SKM-1 (cell line): ENCODE measurements around the gene SH3PXD2A.

ENCODE experiments used
- DNase-seq: peaks from one replicate; lab custom pipeline; 2025; ENCODE audit not compliant: unreplicated experiment; lab: John Stamatoyannopoulos, UW

The SH3PXD2A gene

DNA sequence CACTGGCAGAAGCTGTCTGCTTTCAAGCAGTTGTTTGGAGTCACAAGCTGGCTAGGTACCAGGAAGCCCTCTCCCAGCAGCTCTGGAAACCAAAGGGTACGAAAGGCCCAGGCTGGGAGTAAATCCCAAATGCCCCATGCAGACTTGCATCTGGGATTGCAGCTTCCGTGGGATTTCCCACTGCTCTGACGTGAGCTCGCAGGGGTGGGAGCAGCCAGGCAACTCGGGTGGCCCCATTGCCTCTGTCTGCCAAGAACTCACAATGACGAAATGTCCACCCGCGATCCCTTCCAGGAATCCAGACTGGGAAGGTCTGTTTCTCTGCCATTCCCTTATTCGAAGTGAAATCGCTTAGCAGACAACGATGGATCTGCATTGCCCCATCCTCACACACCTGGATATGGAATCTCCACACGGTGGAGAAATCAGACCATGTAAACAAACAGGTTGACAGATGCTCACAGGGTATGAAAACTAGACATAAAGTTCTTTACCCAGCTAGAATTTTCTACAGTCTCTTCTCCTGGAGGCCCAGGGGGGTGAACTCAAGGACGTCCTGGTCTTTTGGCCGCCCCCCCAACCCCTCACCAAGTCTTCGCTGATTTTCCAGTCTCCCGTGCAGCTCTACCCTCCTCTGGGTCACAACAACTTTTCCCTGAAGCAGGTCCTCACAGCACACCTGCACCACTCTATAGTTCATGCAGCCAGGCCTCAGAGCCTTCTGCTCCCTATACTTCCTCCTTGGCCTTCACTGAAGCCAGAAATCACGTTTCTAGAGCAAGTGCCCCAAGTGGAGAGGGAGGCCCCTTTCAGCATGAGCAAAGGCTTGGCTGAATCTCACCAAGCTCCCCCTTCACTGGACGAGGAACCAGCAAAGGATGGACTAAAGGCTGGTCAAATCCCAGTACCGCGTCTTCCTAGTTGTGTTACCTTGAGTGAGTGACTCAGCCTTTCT is 20.0 kb downstream of the SH3PXD2A start:
- DNase-seq: no peak

DNA sequence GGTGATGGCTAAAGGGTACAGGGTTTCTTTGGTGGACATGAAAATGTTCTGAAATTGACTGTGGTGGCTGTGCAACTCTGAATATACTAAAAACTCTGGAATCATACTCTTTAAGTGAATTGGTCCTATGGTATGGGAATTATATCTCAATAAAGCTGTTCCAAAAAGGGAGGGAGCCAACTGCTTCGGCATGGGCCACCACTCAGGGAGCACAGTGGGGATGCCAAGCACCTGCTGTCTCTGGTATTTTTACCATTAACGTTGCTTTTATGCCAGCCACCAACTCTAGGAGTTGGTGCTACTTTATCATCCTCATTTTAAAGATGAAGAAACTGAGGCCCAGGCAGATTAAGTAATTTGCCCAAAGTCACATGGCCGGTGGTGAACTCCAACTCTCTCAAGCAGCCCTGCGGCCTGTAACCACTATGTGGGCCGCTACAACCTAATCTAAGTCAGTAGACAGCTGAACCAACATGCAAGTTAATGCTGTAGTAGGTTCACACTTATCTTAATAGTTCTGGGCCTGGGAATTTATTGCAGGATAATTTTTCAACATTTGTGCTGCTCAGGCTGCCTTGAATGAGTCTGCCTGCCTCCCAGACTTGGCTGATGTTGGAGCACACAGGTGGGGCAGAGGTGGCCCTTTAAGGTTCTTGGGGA is 20.8 kb downstream of the SH3PXD2A start:
- DNase-seq: no peak

DNA sequence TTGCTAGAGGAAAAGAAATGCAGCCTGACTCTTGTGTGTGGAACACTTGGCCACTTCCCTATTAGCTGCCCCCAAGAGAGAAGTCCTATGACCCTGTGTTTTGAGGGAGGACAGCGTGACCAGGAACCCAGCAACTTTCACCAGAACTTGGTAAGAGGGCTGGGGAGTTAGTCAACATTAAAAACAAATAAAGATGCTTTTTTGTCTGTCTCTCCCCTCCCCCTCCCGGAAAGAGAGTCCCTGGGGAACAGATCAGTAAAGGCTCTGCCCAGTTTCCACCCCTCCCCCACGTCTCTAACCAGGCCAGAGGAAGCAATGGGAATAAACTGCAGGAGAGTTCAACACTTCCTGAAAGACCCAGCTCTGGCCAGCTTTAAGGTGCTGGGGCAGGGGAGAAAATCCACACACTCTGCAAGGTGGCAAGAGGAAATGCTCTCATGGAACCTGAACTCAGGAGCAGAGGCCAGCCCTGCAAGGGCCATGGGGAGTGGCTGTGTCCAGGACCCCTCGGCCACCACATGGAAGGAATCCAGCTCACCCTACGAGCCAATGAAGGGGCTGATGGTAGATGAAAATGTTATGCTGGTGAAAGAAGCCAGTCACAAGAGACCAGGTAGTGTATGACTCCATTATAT is 21.5 kb downstream of the SH3PXD2A start:
- no peak for DNase-seq

DNA sequence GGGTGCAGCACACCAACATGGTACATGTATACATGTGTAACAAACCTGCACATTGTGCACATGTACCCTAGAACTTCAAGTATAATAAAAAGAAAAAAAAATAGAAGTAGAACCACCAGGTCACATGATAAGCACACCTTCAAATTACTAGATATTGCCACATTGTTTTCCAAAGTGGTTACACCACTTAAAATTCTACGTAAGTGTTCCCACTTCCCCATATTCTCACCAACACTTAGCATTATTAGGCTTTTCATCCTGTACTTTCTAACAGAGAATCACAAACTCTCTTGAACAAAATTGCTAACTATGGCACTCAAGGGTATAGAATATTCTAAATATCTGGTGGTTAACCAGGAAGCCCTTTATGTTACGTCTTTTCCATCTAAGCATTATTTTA is 22.6 kb downstream of the SH3PXD2A start:
- DNase-seq: no peak

DNA sequence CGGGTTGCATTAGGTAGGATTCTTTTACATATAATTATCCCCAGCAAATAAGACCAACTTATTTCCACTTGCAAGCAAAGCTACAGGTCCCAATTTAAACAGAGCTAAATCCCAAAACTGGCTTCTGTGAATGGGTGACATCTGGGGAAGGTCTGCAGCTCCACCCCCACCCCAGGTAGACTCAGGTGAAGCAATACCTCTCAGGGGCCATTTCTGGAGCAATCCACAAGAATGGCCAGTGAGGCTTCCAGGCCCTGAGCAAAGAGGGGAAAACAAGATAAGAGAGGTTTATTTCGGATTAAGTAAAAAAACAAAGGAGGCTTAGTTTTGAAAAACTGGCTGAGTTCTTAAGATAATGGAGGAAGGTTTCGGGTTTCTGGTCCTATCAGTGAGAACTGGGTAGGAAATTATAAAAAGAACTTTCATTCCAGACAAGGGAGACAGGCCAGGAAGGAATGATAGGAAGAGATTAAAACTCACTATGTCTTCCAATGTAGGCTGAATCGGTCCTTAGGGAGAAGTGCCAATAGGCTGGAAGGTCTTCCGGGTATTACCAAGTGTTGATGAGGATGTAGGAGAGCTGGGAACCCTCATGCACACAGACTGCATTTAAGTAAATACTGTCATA is 25.4 kb downstream of the SH3PXD2A start:
- DNase-seq: no peak

DNA sequence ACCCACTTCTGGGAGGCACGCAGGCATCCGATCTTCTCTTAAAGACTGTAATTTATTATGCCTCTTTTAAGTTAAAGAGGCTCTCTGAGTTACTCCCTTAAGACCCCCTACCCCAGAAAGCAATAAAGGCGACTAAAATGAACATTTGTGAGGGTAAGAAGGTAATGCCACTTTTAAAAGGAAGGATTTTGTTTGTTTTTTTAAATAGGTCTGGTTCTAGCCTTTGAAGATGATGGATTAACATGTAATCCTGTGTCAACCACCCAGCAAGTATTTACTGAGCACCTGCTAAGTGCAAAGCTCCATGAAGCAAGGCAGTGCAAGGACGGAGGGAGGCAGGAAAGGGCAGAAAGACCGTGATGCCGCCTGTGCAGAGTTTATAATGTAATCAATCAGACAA is 26.1 kb downstream of the SH3PXD2A start:
- DNase-seq: no peak

DNA sequence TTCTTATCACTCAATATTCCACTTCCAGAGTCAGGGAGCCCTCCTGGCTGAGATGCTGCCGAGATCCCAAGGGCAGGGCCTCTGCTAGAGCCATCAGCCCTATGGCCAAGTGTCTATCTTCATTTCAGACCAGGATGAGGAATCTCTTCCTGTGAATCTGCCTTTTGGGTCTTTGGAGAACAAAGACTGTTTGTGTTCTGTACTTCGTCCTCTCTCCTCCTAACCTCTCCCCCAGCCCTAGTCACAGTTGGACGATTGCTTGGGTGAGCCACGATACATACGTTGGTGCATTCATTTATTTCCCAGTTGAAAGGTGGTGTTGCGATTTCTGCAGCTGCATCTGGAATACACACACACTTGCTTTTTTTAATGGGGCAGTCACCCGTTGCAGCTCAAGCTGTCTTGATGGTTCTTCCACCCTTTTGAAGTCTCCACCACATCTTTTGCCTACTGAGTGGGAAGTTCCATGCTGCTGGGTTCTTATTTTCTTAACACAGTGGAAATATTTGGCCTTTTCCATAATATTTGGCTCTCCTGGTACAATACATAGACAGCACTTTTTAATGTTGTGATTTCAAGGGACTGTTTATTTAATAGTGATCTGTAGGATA is 26.7 kb downstream of the SH3PXD2A start:
- no peak for DNase-seq

DNA sequence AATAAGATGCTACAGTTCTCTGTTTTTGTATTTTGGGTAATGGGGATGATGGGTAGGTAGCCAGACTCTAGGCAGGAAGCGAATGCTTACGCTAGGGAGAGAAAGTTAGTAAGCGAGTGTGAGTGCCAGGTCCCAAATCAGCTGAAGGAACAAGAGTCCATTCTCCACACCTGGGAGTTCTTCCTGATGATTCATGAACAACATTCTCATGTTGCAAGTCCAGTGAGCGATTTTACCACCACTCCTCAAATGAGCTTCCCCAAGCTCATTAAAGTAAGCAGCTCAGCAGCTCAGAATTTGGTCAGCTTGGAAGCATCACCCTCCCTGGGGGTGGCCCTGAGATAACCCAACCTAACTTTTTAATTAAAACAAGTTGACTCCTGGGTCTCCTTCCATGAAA is 27.3 kb downstream of the SH3PXD2A start:
- DNase-seq: no peak

DNA sequence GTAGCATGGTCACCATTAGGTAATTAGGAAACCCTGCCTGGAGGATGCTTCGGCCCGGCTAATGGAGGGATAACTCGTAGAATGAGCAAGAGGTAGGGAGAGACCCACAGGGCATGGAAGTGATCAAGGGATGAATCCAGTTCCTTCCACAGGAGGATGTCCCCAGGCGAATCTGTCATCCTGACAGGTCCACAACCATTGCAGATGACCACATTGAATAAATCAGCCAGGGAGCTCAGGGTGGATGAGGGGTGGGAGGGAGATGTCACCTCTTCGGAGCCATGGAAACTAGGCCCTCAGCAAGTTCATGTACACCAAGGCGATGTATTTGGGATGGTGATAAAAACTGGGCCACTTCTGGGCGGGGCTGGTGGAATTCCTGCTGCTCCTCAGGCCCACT is 28.5 kb downstream of the SH3PXD2A start:
- no peak for DNase-seq

DNA sequence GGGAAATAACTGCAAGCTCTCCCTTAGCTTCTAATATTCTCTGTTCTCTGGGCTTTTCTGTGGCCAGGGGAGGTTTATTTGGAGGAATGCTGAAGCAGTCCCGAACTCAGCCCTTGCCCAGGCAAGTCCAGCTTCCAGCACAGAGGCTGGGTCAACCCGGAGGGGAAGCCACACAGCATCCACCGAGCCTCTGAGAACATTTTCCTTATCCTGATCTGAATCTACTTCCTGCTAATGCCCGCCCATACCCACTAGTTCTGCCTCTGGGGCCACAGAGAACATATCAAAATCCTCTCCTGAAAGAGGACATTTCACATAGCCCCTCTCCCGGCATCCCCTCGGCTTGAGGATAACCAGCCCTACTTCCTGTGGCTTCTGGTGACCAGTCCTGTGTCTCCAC is 31.1 kb downstream of the SH3PXD2A start:
- DNase-seq: no peak

DNA sequence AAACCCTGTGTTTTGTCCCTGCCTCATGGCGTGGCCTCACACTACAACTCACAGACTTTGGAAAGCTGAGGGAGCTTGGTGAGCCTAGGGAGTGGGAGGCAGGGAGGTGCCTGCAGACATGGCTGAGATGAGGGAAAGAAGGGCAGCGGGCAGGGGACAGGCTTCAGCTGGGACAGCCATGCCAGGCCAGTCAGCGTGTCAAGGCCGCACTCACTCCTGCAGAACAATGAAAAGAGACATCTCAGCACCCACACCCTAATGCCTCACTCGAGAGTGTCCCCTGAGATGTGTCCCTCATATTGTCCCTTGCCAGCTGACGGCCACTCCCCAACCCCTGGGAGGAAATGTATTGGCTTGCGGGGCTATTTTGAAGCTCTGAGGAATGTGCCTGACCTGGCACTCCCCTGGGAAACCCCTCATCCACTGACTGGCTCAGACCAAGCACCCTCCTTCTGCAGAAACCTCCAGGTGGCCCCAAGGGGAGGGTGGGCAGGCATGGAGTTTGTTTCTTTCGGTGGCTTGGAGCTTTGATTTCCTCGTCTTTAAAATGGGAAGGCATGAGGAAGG is 31.6 kb downstream of the SH3PXD2A start:
- no peak for DNase-seq

DNA sequence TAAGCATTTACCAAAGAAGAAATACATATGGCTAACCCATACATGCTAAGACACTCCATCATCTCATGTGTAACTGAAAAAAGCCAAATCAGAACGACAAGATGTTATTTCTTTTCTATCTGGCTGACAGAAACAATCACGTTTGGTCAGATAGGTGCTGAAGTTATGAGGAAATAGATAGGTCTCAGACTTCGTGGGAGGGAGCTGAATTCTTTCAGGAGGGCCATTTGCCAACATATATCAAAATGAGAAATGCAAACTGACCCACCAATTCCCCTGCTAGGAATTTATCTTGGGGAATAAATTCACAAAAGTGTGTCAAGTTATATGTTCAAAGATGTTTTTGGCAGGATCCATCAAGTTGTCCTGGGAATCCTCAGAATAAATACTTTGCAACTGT is 32.6 kb downstream of the SH3PXD2A start:
- DNase-seq: no peak

DNA sequence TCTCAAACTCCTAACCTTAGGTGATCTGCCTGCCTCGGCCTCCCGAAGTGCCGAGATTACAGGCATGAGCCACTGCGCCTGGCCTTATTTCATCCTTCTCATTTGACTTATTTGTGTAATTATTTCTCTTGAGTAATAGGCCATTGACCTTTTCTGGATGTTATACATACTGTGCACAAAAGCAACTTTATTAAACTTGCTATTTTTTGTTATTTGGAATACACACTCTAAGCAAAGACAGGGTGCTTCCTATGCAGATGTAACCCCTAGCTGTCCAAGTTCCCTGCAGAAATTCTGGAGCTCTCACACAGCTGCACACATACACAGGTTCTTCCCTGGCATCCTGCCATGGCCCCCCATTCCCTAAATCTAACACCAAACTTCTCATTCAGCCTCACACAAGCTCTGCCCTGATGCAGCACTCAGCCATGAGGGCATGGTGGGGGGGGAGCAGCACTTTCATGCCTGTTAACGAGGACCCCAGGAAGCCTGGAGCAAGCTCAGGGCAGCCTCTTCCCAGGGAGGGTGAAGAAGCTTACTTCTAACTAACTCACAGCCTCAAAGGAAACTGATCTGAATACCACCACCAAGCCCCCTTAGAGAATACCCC is 33.2 kb downstream of the SH3PXD2A start:
- no peak for DNase-seq

DNA sequence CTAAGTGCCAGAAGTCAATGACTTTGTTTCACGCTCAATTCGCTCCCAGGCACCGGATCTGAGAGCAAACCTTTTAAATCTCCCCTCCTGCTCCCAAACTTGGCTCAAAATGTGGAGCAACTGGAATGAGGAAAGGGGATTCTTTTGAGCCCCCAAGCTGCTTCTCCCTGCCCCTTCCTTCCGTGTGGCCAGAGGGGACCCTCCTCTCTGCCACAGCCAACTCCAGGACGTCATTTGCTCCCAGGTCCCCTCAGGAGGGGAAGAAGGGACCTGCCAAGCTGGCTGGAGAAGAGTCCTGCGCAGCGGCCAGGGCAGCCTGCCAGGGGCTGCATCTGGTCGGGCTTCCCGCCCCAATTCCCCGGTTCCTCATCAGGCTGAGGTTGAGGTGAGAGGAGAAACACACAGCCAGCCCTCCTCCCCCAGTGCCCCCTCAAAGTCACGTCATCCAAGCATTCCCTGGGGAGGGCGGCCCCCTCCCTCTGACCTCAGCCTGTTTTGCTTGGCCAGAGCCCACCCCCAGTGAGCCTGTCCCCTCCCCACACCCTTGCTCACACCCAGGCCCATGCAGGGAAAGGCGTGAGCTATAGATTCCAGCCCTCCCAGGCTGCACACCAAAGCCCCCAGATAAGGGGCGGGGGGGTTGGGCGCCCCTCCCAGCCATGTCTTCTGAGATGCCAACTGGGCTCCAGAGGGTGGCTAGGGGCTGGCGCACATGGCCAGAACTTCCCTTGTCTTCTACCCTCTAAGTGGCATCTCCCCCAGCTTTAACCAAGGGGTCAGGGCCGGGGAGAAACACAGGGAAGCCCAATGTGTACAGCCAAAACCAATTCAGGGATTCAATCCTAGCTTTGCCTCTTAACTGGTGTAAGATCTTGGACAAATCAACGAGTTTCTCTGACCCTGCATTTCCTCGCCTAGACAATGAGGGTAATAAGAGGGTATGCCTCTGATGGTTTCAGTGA is 35.0 kb downstream of the SH3PXD2A start:
- no peak for DNase-seq

DNA sequence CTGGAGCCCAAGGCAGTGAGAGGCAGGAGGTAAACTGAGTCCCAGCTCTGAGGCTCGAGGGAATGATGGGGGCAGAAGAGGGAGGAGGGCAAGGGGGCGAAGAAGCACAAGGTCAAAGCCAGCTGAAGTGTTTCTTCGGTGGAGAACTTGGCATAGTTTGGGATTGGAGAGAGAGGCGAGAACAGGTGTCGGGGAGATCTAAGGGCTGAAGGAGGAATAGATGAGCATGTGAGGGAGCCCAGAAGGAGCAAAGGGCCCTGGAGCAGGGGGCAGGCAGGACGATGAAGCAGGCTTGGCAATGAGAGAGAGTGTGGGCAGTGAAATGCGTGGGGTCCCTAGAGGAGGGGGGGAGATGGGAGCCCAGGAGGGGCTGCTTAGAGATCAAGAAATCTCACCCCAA is 35.9 kb downstream of the SH3PXD2A start:
- DNase-seq: no peak

DNA sequence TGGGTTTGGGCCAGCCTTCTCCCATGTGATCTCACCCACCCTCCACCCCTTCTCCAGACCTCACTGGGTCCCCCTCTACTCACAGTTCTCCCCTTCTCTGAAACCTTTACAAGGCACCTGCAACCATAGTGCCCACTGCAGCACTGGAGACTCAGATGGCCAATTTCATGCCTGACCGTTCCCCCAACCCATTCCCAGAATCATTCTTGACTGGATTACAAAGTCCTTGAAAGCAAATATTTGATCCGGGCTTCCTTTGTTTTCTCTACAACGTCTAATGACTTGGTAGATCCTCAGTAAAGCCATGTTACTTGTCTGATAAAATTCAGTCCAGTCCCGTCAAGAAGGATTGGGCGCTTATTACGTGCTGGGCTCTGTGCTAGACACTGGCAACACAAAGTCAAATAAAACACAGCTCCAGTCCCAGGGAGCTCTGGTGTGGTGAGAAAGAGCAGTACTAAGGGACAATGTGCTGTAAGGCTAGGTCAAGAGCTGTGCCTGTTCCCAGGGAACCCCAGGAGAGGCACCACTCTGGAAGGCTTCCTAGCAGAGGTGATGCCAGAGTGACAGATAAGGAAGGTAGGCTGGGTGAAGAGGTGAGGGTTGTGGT is 36.5 kb downstream of the SH3PXD2A start:
- DNase-seq: no peak

DNA sequence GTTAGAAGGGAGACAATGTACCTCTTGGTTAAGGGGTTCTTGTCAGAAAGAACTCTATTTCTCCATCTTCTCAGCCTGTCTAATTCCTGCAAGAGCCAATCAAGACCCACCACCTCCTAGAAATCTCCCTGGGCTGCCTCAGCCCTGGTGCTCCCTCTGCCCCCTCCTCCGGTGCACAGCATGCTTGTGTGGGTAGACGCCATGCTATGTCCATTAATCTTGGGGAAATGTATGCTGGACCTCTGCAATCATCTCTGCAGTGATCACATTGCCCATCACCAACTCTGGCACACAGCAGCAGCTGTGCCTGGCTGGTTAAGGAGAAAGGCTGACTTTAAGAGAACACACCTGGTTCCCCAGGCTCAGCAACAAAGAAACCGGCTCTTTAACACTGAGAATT is 37.3 kb downstream of the SH3PXD2A start:
- no peak for DNase-seq

DNA sequence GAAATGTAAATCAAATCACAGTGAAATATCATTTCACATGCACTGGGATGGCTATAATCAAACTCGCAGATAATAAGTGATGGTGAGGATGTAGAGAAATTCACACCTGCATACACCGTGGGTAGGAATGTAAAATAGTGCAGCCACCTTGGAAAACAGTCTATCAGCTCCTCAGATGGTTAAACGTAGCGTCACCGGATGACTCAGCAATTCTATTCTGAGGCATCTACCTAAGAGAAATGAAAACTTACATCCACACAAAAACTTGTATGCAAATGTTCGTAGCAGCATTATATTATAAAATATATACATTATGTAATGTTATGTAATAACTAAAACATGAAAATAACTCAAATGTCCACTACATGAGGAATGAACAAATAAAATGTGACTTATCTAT is 38.9 kb downstream of the SH3PXD2A start:
- no peak for DNase-seq
